GM19395 (cell line): ENCODE results near the gene ORM1.

Experiments used
- ATAC-seq: cut with Tn5 transposase; IDR thresholded peaks from one replicate; pipeline ENCODE4 v1.9.1; 2021; ENCODE audit warnings: mild to moderate bottlenecking, moderate library complexity; ENCODE audit not compliant: unreplicated experiment

ORM1 gene

GRCh38 chr9:114287001-114287762 lies 35.7 kb upstream of the ORM1 start:
- no peak for ATAC-seq

- ATAC-seq, result no peak
These were observed 35.1 kb upstream of the ORM1 start for GRCh38 chr9:114287763-114288192.

GRCh38 chr9:114288193-114289091 lies 34.5 kb upstream of the ORM1 start:
- ATAC-seq, result no peak

- ATAC-seq, result no peak
These were observed 33.8 kb upstream of the ORM1 start for GRCh38 chr9:114289106-114289505.

GRCh38 chr9:114289571-114290481 lies 33.1 kb upstream of the ORM1 start:
- ATAC-seq, result no peak

GRCh38 chr9:114290561-114290986 lies 32.3 kb upstream of the ORM1 start:
- ATAC-seq, result no peak

GRCh38 chr9:114291064-114291474 lies 31.8 kb upstream of the ORM1 start:
- ATAC-seq, result no peak

GRCh38 chr9:114291886-114292590 lies 30.9 kb upstream of the ORM1 start:
- ATAC-seq, result no peak

GRCh38 chr9:114294664-114295063 lies 28.2 kb upstream of the ORM1 start:
- ATAC-seq, result no peak

- no peak for ATAC-seq
These were observed 26.6 kb upstream of the ORM1 start for GRCh38 chr9:114296338-114296737.

- no peak for ATAC-seq
These were observed 23.4 kb upstream of the ORM1 start for GRCh38 chr9:114299286-114300152.

- ATAC-seq, result no peak
These were observed 22.6 kb upstream of the ORM1 start for GRCh38 chr9:114300153-114300845.

- ATAC-seq, result no peak
These were observed 21.8 kb upstream of the ORM1 start for GRCh38 chr9:114300846-114301797.

GRCh38 chr9:114301798-114302565 lies 20.9 kb upstream of the ORM1 start:
- no peak for ATAC-seq

- no peak for ATAC-seq
These were observed 20.2 kb upstream of the ORM1 start for GRCh38 chr9:114302727-114303126.

GRCh38 chr9:114303571-114303970 lies 19.3 kb upstream of the ORM1 start:
- no peak for ATAC-seq

- no peak for ATAC-seq
These were observed 18.9 kb upstream of the ORM1 start for GRCh38 chr9:114303977-114304376.
